ENCODE data around the gene LRRC49. TPM values are rescaled to one million over a fixed set of nuclear protein-coding genes. Genes with fewer than 3 reads are reported as not detected.
"Not testable (repeated sequence)": the region's sequence is repeated elsewhere in the genome, so short reads cannot be mapped to it uniquely, and the experiment has no call there.

LRRC49 gene
- total and polyA plus RNA-seq, 4 donors: 11.0 to 15.2 (median 12.0) TPM

DNA sequence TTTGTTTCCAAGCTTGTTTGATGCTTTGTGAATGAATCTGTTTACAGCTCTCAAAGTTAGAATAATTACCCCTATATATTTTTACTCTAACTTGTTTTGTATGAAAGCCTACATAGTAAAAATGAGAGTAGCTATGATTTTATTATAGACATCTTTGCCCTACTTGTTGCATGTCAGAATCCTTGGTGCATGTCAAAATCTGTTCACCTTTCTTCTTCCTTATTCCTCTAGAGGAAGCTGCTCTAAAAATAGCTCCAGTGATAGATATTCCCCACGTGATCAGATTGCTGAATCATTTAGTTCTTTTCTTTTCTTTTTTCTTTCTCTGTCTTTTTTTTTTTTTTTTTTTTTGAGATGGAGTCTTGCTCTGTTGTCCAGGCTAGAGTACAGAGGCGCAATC is 39.8 kb downstream of the LRRC49 start:
- Histone ChIP-seq H3K36me3 (ENCODE audit: control insufficient read depth in 1 of 2, insufficient read depth in 2 of 2, low read length in 1 of 2) (no peaks in the 10 kb centered on the region), H3K9me3 (ENCODE audit: control insufficient read depth, low read length) (no peaks in the 10 kb centered on the region), H3K4me3 (ENCODE audit: low read length in 2 of 2) (no peak overlapping the region), H3K27ac (ENCODE audit: low read depth in 1 of 2, low read length in 2 of 2) (no peak overlapping the region), H3K27me3 (ENCODE audit: control insufficient read depth in 1 of 2, insufficient read depth in 2 of 2, low read length in 1 of 2) (no peaks in the 10 kb centered on the region), H3K4me1 (ENCODE audit: control insufficient read depth in 1 of 2, insufficient read depth in 2 of 2, low read length in 2 of 2) (no peaks in the 10 kb centered on the region)
- DNase-seq: no peak
- ATAC-seq (ENCODE audit: low FRiP score): no peak
- intact Hi-C loops (cut with DNase I): no loop called here
- 91 to 95% methylated on average over 2 of the region's 2 CpGs for WGBS, 2 donors

DNA sequence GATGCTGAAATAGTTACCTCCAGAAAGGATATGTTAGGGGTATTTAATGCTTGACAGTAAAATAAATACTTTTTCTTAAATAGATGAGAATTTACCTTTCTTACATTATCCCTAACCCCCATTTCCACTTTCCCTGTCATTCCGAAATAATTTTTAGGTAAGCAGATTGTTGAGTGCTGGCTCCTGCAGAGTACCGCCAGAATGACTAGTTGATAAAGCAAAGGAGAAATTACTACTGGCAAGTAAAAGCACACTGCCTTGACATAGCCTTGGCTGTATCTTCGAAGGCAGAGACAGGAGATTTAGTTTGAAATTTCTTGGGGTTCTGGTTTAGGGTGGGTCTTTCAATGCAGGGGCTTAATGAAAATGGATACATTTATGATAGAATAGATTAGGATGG is 40.8 kb downstream of the LRRC49 start:
- intact Hi-C loops (cut with DNase I): no loop called here
- Histone ChIP-seq H3K36me3 (ENCODE audit: control insufficient read depth in 1 of 2, insufficient read depth in 2 of 2, low read length in 1 of 2) (no peaks in the 10 kb centered on the region), H3K4me3 (ENCODE audit: low read length in 2 of 2) (no peak overlapping the region), H3K27me3 (ENCODE audit: control insufficient read depth in 1 of 2, insufficient read depth in 2 of 2, low read length in 1 of 2) (no peaks in the 10 kb centered on the region), H3K4me1 (ENCODE audit: control insufficient read depth in 1 of 2, insufficient read depth in 2 of 2, low read length in 2 of 2) (no peaks in the 10 kb centered on the region), H3K27ac (ENCODE audit: low read depth in 1 of 2, low read length in 2 of 2) (no peak overlapping the region), H3K9me3 (ENCODE audit: control insufficient read depth, low read length) (no peaks in the 10 kb centered on the region)
- 65 to 79% methylated on average over 3 of the region's 3 CpGs for WGBS, 2 donors
- DNase-seq: no peak
- ATAC-seq (ENCODE audit: low FRiP score): no peak

DNA sequence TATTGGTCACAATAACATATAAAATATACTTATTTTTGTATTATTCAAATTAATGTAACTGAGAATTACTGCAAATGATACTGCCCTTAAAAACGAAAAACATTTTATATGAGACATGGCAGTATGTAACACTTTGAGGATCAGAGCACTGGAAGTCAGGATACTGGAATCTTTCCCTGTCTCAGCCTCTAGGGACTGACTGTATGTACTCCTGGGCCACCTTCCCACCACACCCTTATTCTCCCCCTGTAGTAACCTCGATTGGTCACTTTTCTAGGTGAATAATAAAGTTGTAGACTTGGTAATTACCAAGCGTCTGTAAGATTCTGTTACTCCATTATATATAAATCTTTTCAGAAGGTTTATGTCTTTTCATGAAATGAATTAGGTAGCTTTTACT is 43.0 kb downstream of the LRRC49 start:
- WGBS, 2 donors: 92 to 93% methylated on average over 3 of the region's 3 CpGs
- Histone ChIP-seq H3K27me3 (ENCODE audit: control insufficient read depth in 1 of 2, insufficient read depth in 2 of 2, low read length in 1 of 2) (no peaks in the 10 kb centered on the region), H3K4me1 (ENCODE audit: control insufficient read depth in 1 of 2, insufficient read depth in 2 of 2, low read length in 2 of 2) (no peaks in the 10 kb centered on the region), H3K27ac (ENCODE audit: low read depth in 1 of 2, low read length in 2 of 2) (no peak overlapping the region), H3K4me3 (ENCODE audit: low read length in 2 of 2) (no peak overlapping the region), H3K9me3 (ENCODE audit: control insufficient read depth, low read length) (no peaks in the 10 kb centered on the region), H3K36me3 (ENCODE audit: control insufficient read depth in 1 of 2, insufficient read depth in 2 of 2, low read length in 1 of 2) (no peaks in the 10 kb centered on the region)
- no peak for DNase-seq
- intact Hi-C loops (cut with DNase I): no loop called here
- no peak for ATAC-seq (ENCODE audit: low FRiP score)

DNA sequence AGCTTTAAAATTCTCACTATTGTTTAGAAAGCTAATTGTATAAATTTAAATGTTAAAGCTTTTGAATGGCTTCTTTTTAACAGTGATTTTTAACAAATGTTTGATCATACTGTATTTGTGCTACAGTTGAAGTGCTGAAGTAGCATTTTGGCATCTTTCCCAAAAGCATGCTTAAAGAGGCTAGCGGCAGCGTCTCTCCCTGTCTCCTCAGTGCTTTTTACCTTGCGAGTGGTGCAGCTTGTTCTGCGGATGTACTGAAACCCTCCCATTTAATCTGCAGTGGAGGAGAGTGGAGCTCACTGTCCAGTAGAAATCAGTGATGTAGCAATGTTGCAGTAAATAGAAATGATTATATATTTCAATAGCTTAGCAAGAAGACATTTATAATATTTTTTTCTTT is 43.7 kb downstream of the LRRC49 start:
- WGBS, 2 donors: 81 to 83% methylated on average over 4 of the region's 4 CpGs
- Histone ChIP-seq H3K27ac (ENCODE audit: low read depth in 1 of 2, low read length in 2 of 2) (no peak overlapping the region), H3K9me3 (ENCODE audit: control insufficient read depth, low read length) (no peaks in the 10 kb centered on the region), H3K4me1 (ENCODE audit: control insufficient read depth in 1 of 2, insufficient read depth in 2 of 2, low read length in 2 of 2) (no peaks in the 10 kb centered on the region), H3K36me3 (ENCODE audit: control insufficient read depth in 1 of 2, insufficient read depth in 2 of 2, low read length in 1 of 2) (no peaks in the 10 kb centered on the region), H3K27me3 (ENCODE audit: control insufficient read depth in 1 of 2, insufficient read depth in 2 of 2, low read length in 1 of 2) (no peaks in the 10 kb centered on the region), H3K4me3 (ENCODE audit: low read length in 2 of 2) (no peak overlapping the region)
- intact Hi-C loops (cut with DNase I): no loop called here
- DNase-seq (no peak), ATAC-seq (ENCODE audit: low FRiP score) (no peak)

DNA sequence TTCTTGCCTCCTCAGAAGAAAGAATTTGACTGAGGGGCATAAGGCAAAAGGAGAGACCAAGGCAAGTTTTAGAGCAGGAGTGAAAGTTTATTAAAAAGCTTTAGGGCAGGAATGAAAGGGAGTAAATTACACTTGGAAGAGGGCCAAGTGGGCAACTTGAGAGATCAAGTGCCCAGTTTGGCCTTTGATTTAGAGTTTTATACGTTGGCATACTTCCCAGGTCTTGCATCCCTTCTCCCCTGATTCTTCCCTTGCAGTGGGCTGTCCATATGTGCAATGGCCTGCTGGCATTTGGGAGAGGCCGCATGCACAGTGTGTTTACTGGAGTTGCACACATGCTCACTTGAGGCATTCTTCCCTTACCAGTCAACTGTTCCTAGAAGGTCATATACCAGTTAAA is 50.7 kb downstream of the LRRC49 start:
- 82 to 83% methylated on average over 2 of the region's 2 CpGs for whole genome bisulfite sequencing, 2 donors
- H3K27ac ChIP-seq (ENCODE audit: low read depth in 1 of 2, low read length in 2 of 2); ATAC-seq (ENCODE audit: low FRiP score); DNase-seq; H3K36me3 ChIP-seq (ENCODE audit: control insufficient read depth in 1 of 2, insufficient read depth in 2 of 2, low read length in 1 of 2); H3K4me3 ChIP-seq (ENCODE audit: low read length in 2 of 2); H3K9me3 ChIP-seq (ENCODE audit: control insufficient read depth, low read length); H3K27me3 ChIP-seq (ENCODE audit: control insufficient read depth in 1 of 2, insufficient read depth in 2 of 2, low read length in 1 of 2); H3K4me1 ChIP-seq (ENCODE audit: control insufficient read depth in 1 of 2, insufficient read depth in 2 of 2, low read length in 2 of 2); intact Hi-C loops (cut with DNase I): not testable (repeated sequence)

DNA sequence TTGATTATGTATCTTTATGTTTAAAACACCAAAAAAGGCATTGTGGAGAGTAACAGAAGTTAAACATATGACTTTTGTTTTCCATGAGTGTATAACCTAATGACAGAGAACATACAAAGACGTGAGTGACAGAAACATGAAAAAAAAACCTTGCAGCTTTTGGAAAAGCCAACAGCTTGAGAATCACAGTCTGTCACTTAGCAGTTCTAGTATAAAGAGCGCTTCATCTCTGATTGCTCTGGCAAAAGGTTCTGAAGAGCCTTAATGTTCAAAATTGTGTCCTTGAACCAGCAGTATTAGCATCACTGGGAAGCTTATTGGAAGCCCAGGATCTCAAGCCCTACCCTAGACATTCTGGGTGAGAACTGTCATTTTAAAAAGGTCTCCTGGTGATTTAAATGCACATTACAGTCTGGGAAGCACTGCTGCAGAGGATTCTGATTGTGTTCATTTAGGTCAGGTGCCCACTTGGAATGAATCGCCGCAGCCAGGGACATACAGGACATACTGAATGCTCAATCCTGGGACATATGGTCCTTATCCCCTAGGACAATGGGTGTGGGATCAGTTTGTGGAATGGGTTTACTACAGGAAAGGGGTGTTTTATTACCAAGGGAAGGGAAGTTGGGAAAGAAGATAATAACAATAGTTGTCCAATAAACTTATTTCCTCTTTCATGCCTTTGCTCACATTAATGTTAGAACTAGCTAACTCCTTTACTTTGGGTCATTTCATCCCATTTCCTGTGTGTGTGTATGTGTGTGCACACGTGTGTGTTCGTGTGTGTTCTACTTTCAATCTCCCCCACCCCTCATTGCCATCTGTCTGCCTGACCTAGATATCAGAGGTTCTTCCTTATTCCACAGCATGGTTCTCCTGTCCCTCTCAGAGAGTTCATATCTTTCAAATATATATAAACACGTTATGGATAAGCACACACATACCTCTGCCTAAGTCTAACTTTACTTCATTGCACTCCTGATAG is 55.0 kb downstream of the LRRC49 start:
- Histone ChIP-seq H3K9me3 (ENCODE audit: control insufficient read depth, low read length) (no peaks in the 10 kb centered on the region), H3K36me3 (ENCODE audit: control insufficient read depth in 1 of 2, insufficient read depth in 2 of 2, low read length in 1 of 2) (no peaks in the 10 kb centered on the region), H3K27me3 (ENCODE audit: control insufficient read depth in 1 of 2, insufficient read depth in 2 of 2, low read length in 1 of 2) (no peaks in the 10 kb centered on the region), H3K4me3 (ENCODE audit: low read length in 2 of 2) (no peak overlapping the region), H3K27ac (ENCODE audit: low read depth in 1 of 2, low read length in 2 of 2) (no peak overlapping the region), H3K4me1 (ENCODE audit: control insufficient read depth in 1 of 2, insufficient read depth in 2 of 2, low read length in 2 of 2) (no peaks in the 10 kb centered on the region)
- intact Hi-C loops (cut with DNase I): no loop called here
- WGBS, 2 donors: 80 to 85% methylated on average over 7 of the region's 7 CpGs
- ATAC-seq (ENCODE audit: low FRiP score) (no peak), DNase-seq (no peak)

DNA sequence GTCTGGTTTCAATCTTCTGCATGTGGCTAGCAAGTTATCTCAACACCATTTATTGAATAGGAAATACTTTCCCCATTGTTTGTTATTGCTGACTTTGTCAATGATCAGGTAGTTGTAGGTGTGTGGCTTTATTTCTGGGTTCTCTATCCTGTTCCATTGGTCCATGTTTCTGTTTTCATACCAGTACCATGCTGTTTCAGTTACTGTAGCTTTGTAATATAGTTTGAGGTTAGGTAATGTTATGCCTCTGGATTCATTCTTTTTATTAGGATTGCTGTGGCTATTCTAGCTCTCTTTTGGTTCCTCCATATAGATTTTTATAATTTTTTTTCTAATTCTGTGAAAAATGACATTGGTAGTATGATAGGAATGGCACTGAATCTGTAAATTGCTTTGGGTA is 58.3 kb downstream of the LRRC49 start:
- no peaks in the 10 kb centered on the region for H3K27me3 ChIP-seq (ENCODE audit: control insufficient read depth in 1 of 2, insufficient read depth in 2 of 2, low read length in 1 of 2)
- H3K4me3 ChIP-seq (ENCODE audit: low read length in 2 of 2): no peak overlapping the region
- H3K36me3 ChIP-seq (ENCODE audit: control insufficient read depth in 1 of 2, insufficient read depth in 2 of 2, low read length in 1 of 2): no peaks in the 10 kb centered on the region
- ATAC-seq (ENCODE audit: low FRiP score) (no peak), DNase-seq (no peak)
- no peaks in the 10 kb centered on the region for H3K4me1 ChIP-seq (ENCODE audit: control insufficient read depth in 1 of 2, insufficient read depth in 2 of 2, low read length in 2 of 2)
- H3K27ac ChIP-seq (ENCODE audit: low read depth in 1 of 2, low read length in 2 of 2): no peak overlapping the region
- no peaks in the 10 kb centered on the region for H3K9me3 ChIP-seq (ENCODE audit: control insufficient read depth, low read length)
- intact Hi-C loops (cut with DNase I): no loop called here

DNA sequence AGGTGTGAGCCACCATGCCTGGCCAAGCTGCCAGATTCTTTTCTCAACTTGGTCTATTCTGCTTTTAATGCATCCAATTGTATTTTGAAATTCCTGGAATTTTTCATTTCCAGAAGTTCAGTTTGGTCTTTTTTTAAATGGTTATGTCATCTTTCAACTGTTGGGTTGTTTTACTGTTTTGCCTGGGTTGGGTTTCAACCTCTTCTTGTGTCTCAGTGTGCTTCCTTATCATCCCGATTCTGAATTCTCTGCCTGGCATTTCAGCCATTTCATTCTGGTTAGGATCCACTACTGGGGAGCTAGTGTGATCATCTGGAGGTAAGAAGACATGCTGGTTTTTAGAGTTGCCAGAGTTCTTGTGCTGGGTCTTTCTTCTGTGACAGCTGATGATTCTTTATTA is 61.5 kb downstream of the LRRC49 start:
- DNase-seq: no peak
- no peak overlapping the region for H3K4me3 ChIP-seq (ENCODE audit: low read length in 2 of 2)
- H3K27ac ChIP-seq (ENCODE audit: low read depth in 1 of 2, low read length in 2 of 2): no peak overlapping the region
- no peaks in the 10 kb centered on the region for H3K36me3 ChIP-seq (ENCODE audit: control insufficient read depth in 1 of 2, insufficient read depth in 2 of 2, low read length in 1 of 2)
- WGBS, 2 donors: 83 to 85% methylated on average over 1 of the region's 1 CpG
- H3K9me3 ChIP-seq (ENCODE audit: control insufficient read depth, low read length): no peaks in the 10 kb centered on the region
- no peaks in the 10 kb centered on the region for H3K27me3 ChIP-seq (ENCODE audit: control insufficient read depth in 1 of 2, insufficient read depth in 2 of 2, low read length in 1 of 2)
- H3K4me1 ChIP-seq (ENCODE audit: control insufficient read depth in 1 of 2, insufficient read depth in 2 of 2, low read length in 2 of 2): no peaks in the 10 kb centered on the region
- ATAC-seq (ENCODE audit: low FRiP score): no peak
- intact Hi-C loops (cut with DNase I): no loop called here

DNA sequence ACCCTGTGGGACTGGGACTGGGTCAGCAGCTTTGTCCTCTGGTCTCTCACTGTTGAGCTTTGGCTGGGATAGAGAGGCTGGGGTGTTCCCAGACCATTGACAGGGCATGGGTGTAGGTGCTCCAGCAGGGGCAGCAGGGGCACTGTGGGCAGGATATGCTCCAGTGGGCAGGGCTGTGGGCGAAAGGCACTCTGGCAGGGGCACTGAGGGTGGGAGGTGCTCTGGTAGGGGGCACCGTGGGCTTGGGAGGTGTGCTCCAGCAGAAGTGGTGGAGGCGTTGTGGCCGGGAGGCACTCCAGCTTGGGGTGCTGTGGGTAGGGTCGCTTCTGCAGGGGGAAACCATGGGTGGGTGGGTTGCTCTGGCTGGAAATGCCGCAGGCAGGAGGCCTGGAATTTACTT is 62.1 kb downstream of the LRRC49 start:
- no peaks in the 10 kb centered on the region for H3K4me1 ChIP-seq (ENCODE audit: control insufficient read depth in 1 of 2, insufficient read depth in 2 of 2, low read length in 2 of 2)
- intact Hi-C loops (cut with DNase I): no loop called here

More for the DNA sequence above, 62.1 kb downstream of the LRRC49 start:
- ATAC-seq (ENCODE audit: low FRiP score): no peak
- H3K27ac ChIP-seq (ENCODE audit: low read depth in 1 of 2, low read length in 2 of 2): no peak overlapping the region
- no peaks in the 10 kb centered on the region for H3K36me3 ChIP-seq (ENCODE audit: control insufficient read depth in 1 of 2, insufficient read depth in 2 of 2, low read length in 1 of 2)
- H3K9me3 ChIP-seq (ENCODE audit: control insufficient read depth, low read length): no peaks in the 10 kb centered on the region
- WGBS, 2 donors: 95 to 100% methylated on average over 6 of the region's 6 CpGs
- H3K4me3 ChIP-seq (ENCODE audit: low read length in 2 of 2): no peak overlapping the region
- DNase-seq: no peak
- no peaks in the 10 kb centered on the region for H3K27me3 ChIP-seq (ENCODE audit: control insufficient read depth in 1 of 2, insufficient read depth in 2 of 2, low read length in 1 of 2)
